Muscle layer of colon (tissue), 2 donors: ENCODE data around the gene SORCS2.

Experiments used
- H3K27ac ChIP-seq: one replicate; pipeline ENCODE4 v1.7.0; 2013; ENCODE audit warnings: low read depth, mild to moderate bottlenecking, low read length, moderate library complexity
- H3K27me3 ChIP-seq, 2 donors: one replicate each; pipeline ENCODE4 v1.7.0; 2013; ENCODE audit warnings: low read length in 2 of 2, mild to moderate bottlenecking in 2 of 2; ENCODE audit not compliant: insufficient read depth in 2 of 2, control insufficient read depth in 1 of 2
- H3K36me3 ChIP-seq: one replicate; pipeline ENCODE4 v1.7.0; 2013; ENCODE audit warnings: mild to moderate bottlenecking, low read length; ENCODE audit not compliant: insufficient read depth
- H3K4me1 ChIP-seq: one replicate; pipeline ENCODE4 v1.7.0; 2013; ENCODE audit warnings: mild to moderate bottlenecking, low read length; ENCODE audit not compliant: insufficient read depth
- H3K4me3 ChIP-seq, 2 donors: one replicate each; pipeline ENCODE4 v1.7.0; 2013; ENCODE audit warnings: low read length in 2 of 2, low read depth in 1 of 2, mild to moderate bottlenecking in 1 of 2, moderate library complexity in 1 of 2
- H3K9ac ChIP-seq: one replicate; pipeline ENCODE4 v1.7.0; 2013; ENCODE audit warnings: low read length
- H3K9me3 ChIP-seq: one replicate; pipeline ENCODE4 v1.7.0; 2013; ENCODE audit warnings: mild to moderate bottlenecking, low read length
- donor health status: abdominal sarcoma.
- donor health status: Adenocarcinoma of cecum.

The SORCS2 gene

GRCh38 chr4:7297881-7298280, 105.5 kb downstream of the SORCS2 start:
- no peaks in the 10 kb centered on the region for H3K27me3 ChIP-seq
- H3K9me3 ChIP-seq, result no peaks in the 10 kb centered on the region
- H3K4me1 ChIP-seq, result peaks cover 9% of the 10 kb centered on the region
- no peaks in the 10 kb centered on the region for H3K36me3 ChIP-seq
- H3K4me3 ChIP-seq, result no peak overlapping the region
- H3K27ac ChIP-seq, result no peak overlapping the region
- H3K9ac ChIP-seq, result no peak overlapping the region

GRCh38 chr4:7298619-7299009, 106.3 kb downstream of the SORCS2 start:
- Histone ChIP-seq H3K4me3 (no peak overlapping the region), H3K27me3 (no peaks in the 10 kb centered on the region), H3K36me3 (no peaks in the 10 kb centered on the region), H3K9me3 (no peaks in the 10 kb centered on the region), H3K4me1 (peaks cover 9% of the 10 kb centered on the region), H3K27ac (no peak overlapping the region), H3K9ac (no peak overlapping the region)

GRCh38 chr4:7299010-7299907, 106.9 kb downstream of the SORCS2 start:
- Histone ChIP-seq H3K36me3 (no peaks in the 10 kb centered on the region), H3K4me3 (no peak overlapping the region), H3K27ac (no peak overlapping the region), H3K9me3 (no peaks in the 10 kb centered on the region), H3K4me1 (peaks cover 9% of the 10 kb centered on the region), H3K27me3 (no peaks in the 10 kb centered on the region), H3K9ac (no peak overlapping the region)

- no peak overlapping the region for H3K27ac ChIP-seq
Measured at GRCh38 chr4:7299908-7300710, 107.8 kb downstream of the SORCS2 start.

GRCh38 chr4:7300711-7301095, 108.4 kb downstream of the SORCS2 start:
- Histone ChIP-seq H3K36me3 (no peaks in the 10 kb centered on the region), H3K4me3 (no peak overlapping the region), H3K27me3 (no peaks in the 10 kb centered on the region), H3K9ac (no peak overlapping the region), H3K27ac (no peak overlapping the region), H3K4me1 (peaks cover 2% of the 10 kb centered on the region), H3K9me3 (no peaks in the 10 kb centered on the region)

More at GRCh38 chr4:7299908-7300710, 107.8 kb downstream of the SORCS2 start:
- Histone ChIP-seq H3K27me3 (no peaks in the 10 kb centered on the region), H3K9ac (no peak overlapping the region), H3K36me3 (no peaks in the 10 kb centered on the region), H3K4me3 (no peak overlapping the region), H3K4me1 (peaks cover 8% of the 10 kb centered on the region), H3K9me3 (no peaks in the 10 kb centered on the region)

GRCh38 chr4:7301126-7301785, 108.9 kb downstream of the SORCS2 start:
- Histone ChIP-seq H3K4me1 (no peaks in the 10 kb centered on the region), H3K27ac (no peak overlapping the region), H3K27me3 (no peaks in the 10 kb centered on the region), H3K4me3 (no peak overlapping the region), H3K9me3 (no peaks in the 10 kb centered on the region), H3K36me3 (no peaks in the 10 kb centered on the region), H3K9ac (no peak overlapping the region)

GRCh38 chr4:7301846-7302630, 109.7 kb downstream of the SORCS2 start:
- no peaks in the 10 kb centered on the region for H3K9me3 ChIP-seq

GRCh38 chr4:7302781-7303404, 110.6 kb downstream of the SORCS2 start:
- Histone ChIP-seq H3K27me3 (no peaks in the 10 kb centered on the region), H3K36me3 (no peaks in the 10 kb centered on the region), H3K9ac (no peak overlapping the region), H3K4me3 (no peak overlapping the region), H3K27ac (no peak overlapping the region), H3K4me1 (no peaks in the 10 kb centered on the region), H3K9me3 (no peaks in the 10 kb centered on the region)

More at GRCh38 chr4:7301846-7302630, 109.7 kb downstream of the SORCS2 start:
- no peak overlapping the region for H3K9ac ChIP-seq
- no peaks in the 10 kb centered on the region for H3K27me3 ChIP-seq
- H3K27ac ChIP-seq, result no peak overlapping the region
- H3K4me3 ChIP-seq, result no peak overlapping the region
- H3K4me1 ChIP-seq, result no peaks in the 10 kb centered on the region
- H3K36me3 ChIP-seq, result no peaks in the 10 kb centered on the region

- Histone ChIP-seq H3K36me3 (no peaks in the 10 kb centered on the region), H3K27ac (no peak overlapping the region), H3K27me3 (no peaks in the 10 kb centered on the region), H3K9ac (no peak overlapping the region), H3K4me1 (no peaks in the 10 kb centered on the region), H3K4me3 (no peak overlapping the region), H3K9me3 (no peaks in the 10 kb centered on the region)
Measured at GRCh38 chr4:7303561-7303960, 111.2 kb downstream of the SORCS2 start.

- no peak overlapping the region for H3K9ac ChIP-seq
- H3K27me3 ChIP-seq, result no peaks in the 10 kb centered on the region
- no peaks in the 10 kb centered on the region for H3K4me1 ChIP-seq
- no peaks in the 10 kb centered on the region for H3K36me3 ChIP-seq
- no peak overlapping the region for H3K27ac ChIP-seq
- H3K9me3 ChIP-seq, result no peaks in the 10 kb centered on the region
- no peak overlapping the region for H3K4me3 ChIP-seq
Measured at GRCh38 chr4:7304436-7304835, 112.1 kb downstream of the SORCS2 start.
